Hepatocyte (in vitro differentiated cells): ENCODE measurements around the gene MAT2B. TPM values are rescaled to one million over a fixed set of nuclear protein-coding genes. Genes with fewer than 3 reads are reported as not detected.
"Not testable (repeated sequence)": the region's sequence is repeated elsewhere in the genome, so short reads cannot be mapped to it uniquely, and the experiment has no call there.

Source experiments
- DNase-seq: peaks from one replicate; pipeline ENCODE4 v3.0.0-alpha.2; 2016; ENCODE audit warnings: low spot score
- H2AFZ ChIP-seq: fragments of 200-600 bp; sonication (generic); 2 replicates; pipeline ENCODE4 v1.6.0; 2016; ENCODE audit warnings: antibody characterized with exemption, mild to moderate bottlenecking
- H3K27ac ChIP-seq: fragments of 200-600 bp; sonication (generic); 2 replicates; pipeline ENCODE4 v1.5.1; 2016; ENCODE audit warnings: mild to moderate bottlenecking
- H3K27me3 ChIP-seq: fragments of 200-600 bp; sonication (generic); 2 replicates; pipeline ENCODE4 v1.6.1; 2016
- H3K36me3 ChIP-seq: fragments of 200-600 bp; sonication (generic); replicated peaks from 2 replicates; pipeline ENCODE4 v1.5.1; 2016; ENCODE audit warnings: low read depth; ENCODE audit not compliant: insufficient read depth
- H3K4me1 ChIP-seq: fragments of 200-600 bp; sonication (generic); 2 replicates; pipeline ENCODE4 v1.5.1; 2016; ENCODE audit warnings: mild to moderate bottlenecking, moderate library complexity; ENCODE audit not compliant: insufficient read depth
- H3K4me2 ChIP-seq: fragments of 200-600 bp; sonication (generic); 2 replicates; pipeline ENCODE4 v1.6.0; 2016
- H3K4me3 ChIP-seq: fragments of 200-600 bp; sonication (generic); 2 replicates; pipeline ENCODE4 v1.5.1; 2016; ENCODE audit warnings: mild to moderate bottlenecking
- H3K79me2 ChIP-seq: fragments of 200-600 bp; sonication (generic); 2 replicates; pipeline ENCODE4 v1.6.0; 2017; ENCODE audit warnings: mild to moderate bottlenecking
- H3K9me2 ChIP-seq: fragments of 200-600 bp; sonication (generic); replicated peaks from 2 replicates; pipeline ENCODE4 v1.6.0; 2017; ENCODE audit warnings: mild to moderate bottlenecking; ENCODE audit not compliant: insufficient read depth
- H3K9me3 ChIP-seq: fragments of 200-600 bp; sonication (generic); 2 replicates; pipeline ENCODE4 v1.5.1; 2016; ENCODE audit warnings: low read depth, mild to moderate bottlenecking
- H4K20me1 ChIP-seq: fragments of 200-600 bp; sonication (generic); 2 replicates; pipeline ENCODE4 v1.6.0; 2016; ENCODE audit warnings: mild to moderate bottlenecking; ENCODE audit not compliant: insufficient read depth, poor library complexity, severe bottlenecking
- EZH2 ChIP-seq: fragments of 200-600 bp; sonication (generic); IDR thresholded peaks from 2 replicates; pipeline ENCODE4 v1.6.1; 2016; ENCODE audit warnings: antibody characterized with exemption, mild to moderate bottlenecking, borderline replicate concordance
- EZH2phosphoT487 ChIP-seq: fragments of 200-600 bp; sonication (generic); IDR thresholded peaks from one replicate; pipeline ENCODE4 v1.6.1; 2018; ENCODE audit warnings: antibody characterized with exemption, mild to moderate bottlenecking, low read depth, moderate library complexity; ENCODE audit not compliant: unreplicated experiment, severe bottlenecking
- WGBS: methylation state at CpG from one replicate; pipeline ENCODE4 v1.1.6; 2016; ENCODE audit warnings: low lambda C conversion rate; ENCODE audit errors: missing lambda C conversion rate; 5-methylcytosine and 5-hydroxymethylcytosine counted together
- polyA plus RNA-seq: library from polyadenylated mRNA; unstranded; fragments of >200 nt; fragmentation: Nextera tagmentation; extraction: Ambion mirVana; gene quantifications from 2 replicates; pipeline ENCODE4 v1.2.1, GENCODE V29; 2016
- total RNA-seq: library from RNA; depleted of rRNA; stranded (reverse); fragments of >200 nt; gene quantifications from 2 replicates; pipeline ENCODE4 v1.2.3, GENCODE V29; 2014
- TF ChIP-seq, protein P1 (sequence below): fragments of 200-600 bp; sonication (generic); IDR thresholded peaks from 2 replicates; pipeline ENCODE4 v1.5.1; 2016; ENCODE audit warnings: antibody characterized with exemption, mild to moderate bottlenecking; ENCODE audit not compliant: poor library complexity

Gene MAT2B
- total and polyA plus RNA-seq, 2 experiments from 2014 or later, result 65.4 to 73.8 TPM

DNA sequence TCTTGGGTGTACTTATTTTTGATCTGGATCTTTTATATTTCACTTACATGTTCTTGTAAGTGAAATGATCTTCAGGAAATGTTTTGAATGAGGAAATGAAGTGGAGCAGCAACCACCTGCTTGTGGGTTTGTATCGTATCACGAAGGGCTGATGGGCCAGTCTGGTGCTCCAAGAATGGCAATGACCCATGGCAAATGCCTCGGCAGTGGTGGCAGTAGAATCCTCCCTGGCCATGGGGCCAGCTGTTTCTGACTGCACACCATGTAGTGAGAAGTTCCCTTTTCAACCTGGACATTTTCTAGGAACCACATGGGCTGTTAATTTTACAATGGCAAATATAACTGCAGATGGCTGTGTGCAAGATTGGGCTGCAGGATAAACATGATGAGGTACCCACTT, 29.9 kb downstream of the MAT2B start:
- no peaks in the 10 kb centered on the region for H3K9me2 ChIP-seq
- no peaks in the 10 kb centered on the region for H3K27me3 ChIP-seq
- TF ChIP-seq EZH2 (no peak), EZH2phosphoT487 (no peak)
- TF ChIP-seq, protein P1, sequence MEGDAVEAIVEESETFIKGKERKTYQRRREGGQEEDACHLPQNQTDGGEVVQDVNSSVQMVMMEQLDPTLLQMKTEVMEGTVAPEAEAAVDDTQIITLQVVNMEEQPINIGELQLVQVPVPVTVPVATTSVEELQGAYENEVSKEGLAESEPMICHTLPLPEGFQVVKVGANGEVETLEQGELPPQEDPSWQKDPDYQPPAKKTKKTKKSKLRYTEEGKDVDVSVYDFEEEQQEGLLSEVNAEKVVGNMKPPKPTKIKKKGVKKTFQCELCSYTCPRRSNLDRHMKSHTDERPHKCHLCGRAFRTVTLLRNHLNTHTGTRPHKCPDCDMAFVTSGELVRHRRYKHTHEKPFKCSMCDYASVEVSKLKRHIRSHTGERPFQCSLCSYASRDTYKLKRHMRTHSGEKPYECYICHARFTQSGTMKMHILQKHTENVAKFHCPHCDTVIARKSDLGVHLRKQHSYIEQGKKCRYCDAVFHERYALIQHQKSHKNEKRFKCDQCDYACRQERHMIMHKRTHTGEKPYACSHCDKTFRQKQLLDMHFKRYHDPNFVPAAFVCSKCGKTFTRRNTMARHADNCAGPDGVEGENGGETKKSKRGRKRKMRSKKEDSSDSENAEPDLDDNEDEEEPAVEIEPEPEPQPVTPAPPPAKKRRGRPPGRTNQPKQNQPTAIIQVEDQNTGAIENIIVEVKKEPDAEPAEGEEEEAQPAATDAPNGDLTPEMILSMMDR, result no peak
- no peaks in the 10 kb centered on the region for H3K36me3 ChIP-seq
- no peaks in the 10 kb centered on the region for H3K9me3 ChIP-seq
- peaks cover 11% of the 10 kb centered on the region for H3K4me1 ChIP-seq
- WGBS, result 90% methylated on average over 3 of the region's 3 CpGs
- H3K4me3 ChIP-seq, result no peak overlapping the region
- no peaks in the 10 kb centered on the region for H3K79me2 ChIP-seq
- no peak for DNase-seq
- H3K4me2 ChIP-seq, result no peak overlapping the region
- H4K20me1 ChIP-seq, result no peaks in the 10 kb centered on the region
- H2AFZ ChIP-seq, result no peak overlapping the region
- H3K27ac ChIP-seq, result no peak overlapping the region

DNA sequence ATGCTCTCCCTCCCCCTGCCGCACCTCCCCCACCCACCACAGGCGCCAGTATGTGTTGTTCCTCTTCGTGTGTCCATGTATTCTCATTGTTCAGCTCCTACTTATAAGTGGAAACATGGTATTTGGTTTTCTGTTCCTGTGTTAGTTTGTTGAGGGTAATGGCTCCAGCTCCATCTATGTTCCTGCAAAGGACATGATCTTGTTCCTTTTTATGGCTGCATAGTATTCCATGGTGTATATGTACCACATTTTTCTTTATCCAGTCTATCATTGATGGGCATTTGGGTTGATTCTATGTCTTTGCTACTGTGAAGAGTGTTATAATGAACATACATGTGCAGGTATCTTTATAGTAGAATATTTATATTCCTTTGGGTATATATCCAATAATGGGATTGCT, 31.0 kb downstream of the MAT2B start:
- H3K36me3 ChIP-seq, H2AFZ ChIP-seq, H3K9me3 ChIP-seq, H3K79me2 ChIP-seq, H3K4me2 ChIP-seq, H3K27ac ChIP-seq, H3K4me3 ChIP-seq, H3K27me3 ChIP-seq, DNase-seq, H4K20me1 ChIP-seq, H3K9me2 ChIP-seq: not testable (repeated sequence)
- peaks cover 11% of the 10 kb centered on the region for H3K4me1 ChIP-seq
- 81% methylated on average over 3 of the region's 3 CpGs for WGBS

GRCh38 chr5:163540696-163541095, 35.3 kb downstream of the MAT2B start:
- Histone ChIP-seq H3K79me2 (no peaks in the 10 kb centered on the region), H3K9me3 (no peaks in the 10 kb centered on the region), H2AFZ (no peak overlapping the region), H3K36me3 (no peaks in the 10 kb centered on the region), H3K9me2 (no peaks in the 10 kb centered on the region), H4K20me1 (no peaks in the 10 kb centered on the region), H3K4me1 (no peaks in the 10 kb centered on the region), H3K27ac (no peak overlapping the region), H3K27me3 (no peaks in the 10 kb centered on the region), H3K4me2 (no peak overlapping the region), H3K4me3 (no peak overlapping the region)
- 90% methylated on average over 1 of the region's 1 CpG for WGBS
- TF ChIP-seq EZH2, result no peak
- TF ChIP-seq EZH2phosphoT487, result no peak
- TF ChIP-seq, protein P1, result no peak
- no peak for DNase-seq

GRCh38 chr5:163542771-163543170, 37.4 kb downstream of the MAT2B start:
- Histone ChIP-seq H3K4me3 (no peak overlapping the region), H3K27me3 (no peaks in the 10 kb centered on the region), H3K36me3 (no peaks in the 10 kb centered on the region), H3K4me1 (no peaks in the 10 kb centered on the region), H3K9me3 (no peaks in the 10 kb centered on the region), H3K79me2 (no peaks in the 10 kb centered on the region), H3K4me2 (no peak overlapping the region), H4K20me1 (no peaks in the 10 kb centered on the region), H2AFZ (no peak overlapping the region), H3K9me2 (no peaks in the 10 kb centered on the region), H3K27ac (no peak overlapping the region)
- TF ChIP-seq EZH2, result no peak
- TF ChIP-seq, protein P1, result no peak
- no peak for TF ChIP-seq EZH2phosphoT487
- 89% methylated on average over 2 of the region's 2 CpGs for WGBS
- no peak for DNase-seq
